GM19043 (cell line): Measurements from ENCODE around the gene ARID5B.

Experiments
- ATAC-seq: cut with Tn5 transposase; IDR thresholded peaks from one replicate; pipeline ENCODE4 v1.9.1; 2021; ENCODE audit warnings: low read depth; ENCODE audit not compliant: unreplicated experiment

ARID5B gene

GRCh38 chr10:62047228-62047892 is 145.9 kb downstream of the ARID5B start:
- ATAC-seq: no peak

- ATAC-seq: no peak
Measured at GRCh38 chr10:62047960-62048383, 146.5 kb downstream of the ARID5B start.

GRCh38 chr10:62048470-62048869 is 147.0 kb downstream of the ARID5B start:
- ATAC-seq: no peak

- ATAC-seq: no peak
Measured at GRCh38 chr10:62048919-62049623, 147.6 kb downstream of the ARID5B start.

- no peak for ATAC-seq
Measured at GRCh38 chr10:62049624-62050345, 148.3 kb downstream of the ARID5B start.

GRCh38 chr10:62050346-62050892 is 148.9 kb downstream of the ARID5B start:
- no peak for ATAC-seq

GRCh38 chr10:62050893-62051433 is 149.5 kb downstream of the ARID5B start:
- ATAC-seq: peak; percentile 32

GRCh38 chr10:62052276-62052675 is 150.8 kb downstream of the ARID5B start:
- no peak for ATAC-seq

- no peak for ATAC-seq
Measured at GRCh38 chr10:62053860-62054259, 152.4 kb downstream of the ARID5B start.

- no peak for ATAC-seq
Measured at GRCh38 chr10:62054408-62054807, 152.9 kb downstream of the ARID5B start.

GRCh38 chr10:62054830-62055229 is 153.3 kb downstream of the ARID5B start:
- ATAC-seq: no peak

- ATAC-seq: no peak
Measured at GRCh38 chr10:62056219-62056618, 154.7 kb downstream of the ARID5B start.

GRCh38 chr10:62056698-62057097 is 155.2 kb downstream of the ARID5B start:
- ATAC-seq: no peak

GRCh38 chr10:62057359-62057758 is 155.9 kb downstream of the ARID5B start:
- ATAC-seq: no peak

GRCh38 chr10:62057850-62058249 is 156.4 kb downstream of the ARID5B start:
- ATAC-seq: no peak

GRCh38 chr10:62058476-62058875 is 157.0 kb downstream of the ARID5B start:
- ATAC-seq: no peak

GRCh38 chr10:62058896-62059216 is 157.4 kb downstream of the ARID5B start:
- ATAC-seq: no peak

- no peak for ATAC-seq
Measured at GRCh38 chr10:62059217-62059920, 157.9 kb downstream of the ARID5B start.

GRCh38 chr10:62062028-62062427 is 160.5 kb downstream of the ARID5B start:
- ATAC-seq: no peak

- ATAC-seq: no peak
Measured at GRCh38 chr10:62062752-62063512, 161.4 kb downstream of the ARID5B start.
